Keratinocyte (primary cell): ENCODE measurements around the gene APH1A. TPM values are rescaled to one million over a fixed set of nuclear protein-coding genes. Genes with fewer than 3 reads are reported as not detected.
A peak's percentile ranks its signal among the peaks of the same experiment; 100 is the strongest.
"Not testable (repeated sequence)": the region's sequence is repeated elsewhere in the genome, so short reads cannot be mapped to it uniquely, and the experiment has no call there.

Experiments
- DNase-seq: peaks from one replicate; pipeline ENCODE4 v3.0.0-alpha.2; 2011; ENCODE audit warnings: low read depth, missing footprints, low spot score
- FAIRE-seq: peaks from 2 replicates; lab custom pipeline; 2011; peaks lifted over from hg19 to GRCh38; lab: Jason Lieb, UNC
- H2AFZ ChIP-seq: 2 replicates; pipeline ENCODE4 v1.6.0; 2012; ENCODE audit warnings: low read length, control low read depth, inconsistent platforms; ENCODE audit not compliant: control insufficient read depth
- H3K27ac ChIP-seq: 2 replicates; pipeline ENCODE4 v1.5.1; 2011; ENCODE audit warnings: low read length; ENCODE audit not compliant: control insufficient read depth, insufficient read depth
- H3K27me3 ChIP-seq: 3 replicates; pipeline ENCODE4 v1.6.0; 2011; ENCODE audit warnings: low read length; ENCODE audit not compliant: control insufficient read depth, insufficient read depth; ENCODE audit errors: extremely low read depth
- H3K36me3 ChIP-seq, 2 experiments: 2 replicates in 1 of 2; 3 replicates in 1 of 2; pipeline ENCODE4 v1.5.1; 2011; ENCODE audit warnings: low read length in 2 of 2, mild to moderate bottlenecking in 1 of 2; ENCODE audit not compliant: control insufficient read depth in 2 of 2, insufficient read depth in 2 of 2; ENCODE audit errors: extremely low read depth in 1 of 2
- H3K4me1 ChIP-seq: 3 replicates; pipeline ENCODE4 v1.5.1; 2011; ENCODE audit warnings: low read length; ENCODE audit not compliant: control insufficient read depth, insufficient read depth; ENCODE audit errors: extremely low read depth
- H3K4me2 ChIP-seq: 3 replicates; pipeline ENCODE4 v1.6.0; 2011; ENCODE audit warnings: low read depth, low read length; ENCODE audit not compliant: control insufficient read depth, insufficient read depth; ENCODE audit errors: extremely low read depth
- H3K4me3 ChIP-seq, 3 experiments: fragments of 200-600 bp in 1 of 3; sonication (generic) in 1 of 3; 2 replicates in 2 of 3; 3 replicates in 1 of 3; pipeline ENCODE4 v1.5.1; 2011 to 2016; ENCODE audit warnings: low read length in 3 of 3, mild to moderate bottlenecking in 3 of 3, control low read depth in 2 of 3, inconsistent platforms in 1 of 3, low read depth in 1 of 3, mixed read lengths in 1 of 3, mixed run types in 1 of 3, moderate library complexity in 1 of 3; ENCODE audit not compliant: control insufficient read depth in 2 of 3, insufficient read depth in 2 of 3; ENCODE audit errors: extremely low read depth in 1 of 3
- H3K79me2 ChIP-seq: 2 replicates; pipeline ENCODE4 v1.6.0; 2012; ENCODE audit warnings: low read length; ENCODE audit not compliant: control insufficient read depth, insufficient read depth
- H3K9ac ChIP-seq: 3 replicates; pipeline ENCODE4 v1.6.0; 2011; ENCODE audit warnings: low read length; ENCODE audit not compliant: control insufficient read depth, insufficient read depth; ENCODE audit errors: extremely low read depth
- H3K9me1 ChIP-seq: 3 replicates; pipeline ENCODE4 v1.6.0; 2011; ENCODE audit warnings: low read length; ENCODE audit not compliant: control insufficient read depth, insufficient read depth; ENCODE audit errors: extremely low read depth
- H3K9me3 ChIP-seq: 2 replicates; pipeline ENCODE4 v1.5.1; 2012; ENCODE audit warnings: low read depth, low read length; ENCODE audit not compliant: control insufficient read depth
- H4K20me1 ChIP-seq: 3 replicates; pipeline ENCODE4 v1.6.0; 2011; ENCODE audit warnings: low read length; ENCODE audit not compliant: control insufficient read depth, insufficient read depth; ENCODE audit errors: extremely low read depth
- EZH2 ChIP-seq: IDR thresholded peaks from one replicate; pipeline ENCODE4 v1.6.1; 2012; ENCODE audit warnings: inconsistent platforms, mild to moderate bottlenecking, low read length, moderate library complexity
- dilution Hi-C: fragments of 300-500 bp; cut with MboI; formaldehyde crosslinking; loops from one replicate; pipeline ENCODE4 v1.7.0; 2020; ENCODE audit warnings: low sequenced_read_pairs; ENCODE audit not compliant: extremely low pct_ligation_motif_present
- polyA minus RNA-seq, 3 experiments: library from RNA; depleted of rRNA, polyadenylated mRNA; stranded (reverse); fragments of >200 nt; gene quantifications; 1 replicate in 1 of 3; 2 replicates in 1 of 3; 3 replicates in 1 of 3; pipeline ENCODE4 v1.2.3, GENCODE V29; 2011
- polyA plus RNA-seq, 5 experiments: library from polyadenylated mRNA; depleted of rRNA in 3 of 5; stranded (reverse) in 3 of 5; stranded (forward) in 1 of 5; unstranded in 1 of 5; fragments of >200 nt; gene quantifications; 1 replicate in 1 of 5; 2 replicates in 3 of 5; 3 replicates in 1 of 5; pipeline versions ENCODE4 v1.2.1 to v1.2.3, GENCODE V29; 2011 to 2012; ENCODE audit warnings: missing spikeins in 2 of 5, low read depth in 1 of 5, low replicate concordance in 1 of 5
- TF ChIP-seq, protein P1 (sequence below), 3 experiments: IDR thresholded peaks in 1 of 3; conservative IDR thresholded peaks in 1 of 3; optimal IDR thresholded peaks in 1 of 3; 2 replicates in 2 of 3; 3 replicates in 1 of 3; pipeline versions ENCODE3 to v1.5.1; 2011; ENCODE audit warnings: low read length in 3 of 3, mild to moderate bottlenecking in 3 of 3, moderate library complexity in 2 of 3, control low read depth in 1 of 3, inconsistent platforms in 1 of 3; ENCODE audit not compliant: insufficient read depth in 2 of 3; ENCODE audit errors: extremely low read depth in 1 of 3

Gene APH1A
- polyA plus RNA-seq (149 to 174 TPM (median 151 TPM) in 3 replicates), polyA minus RNA-seq (155 to 195 TPM (median 163 TPM) in 3 replicates)
- polyA plus RNA-seq (2011; ENCODE audit: low read depth): 20.1 TPM
- 144 and 146 TPM in 2 replicates for polyA plus RNA-seq (2011; cell fraction: cytosol; rRNA removed)
- 125 and 141 TPM in 2 replicates for polyA plus RNA-seq (2011; cell fraction: nucleus; rRNA removed)
- 101 and 107 TPM in 2 replicates for polyA plus RNA-seq (2012; ENCODE audit: low replicate concordance)
- polyA minus RNA-seq (2011; cell fraction: cytosol; rRNA and poly(A)+ RNA removed): 147 TPM
- 44.3 and 54.5 TPM in 2 replicates for polyA minus RNA-seq (2011; cell fraction: nucleus; rRNA and poly(A)+ RNA removed)

DNA sequence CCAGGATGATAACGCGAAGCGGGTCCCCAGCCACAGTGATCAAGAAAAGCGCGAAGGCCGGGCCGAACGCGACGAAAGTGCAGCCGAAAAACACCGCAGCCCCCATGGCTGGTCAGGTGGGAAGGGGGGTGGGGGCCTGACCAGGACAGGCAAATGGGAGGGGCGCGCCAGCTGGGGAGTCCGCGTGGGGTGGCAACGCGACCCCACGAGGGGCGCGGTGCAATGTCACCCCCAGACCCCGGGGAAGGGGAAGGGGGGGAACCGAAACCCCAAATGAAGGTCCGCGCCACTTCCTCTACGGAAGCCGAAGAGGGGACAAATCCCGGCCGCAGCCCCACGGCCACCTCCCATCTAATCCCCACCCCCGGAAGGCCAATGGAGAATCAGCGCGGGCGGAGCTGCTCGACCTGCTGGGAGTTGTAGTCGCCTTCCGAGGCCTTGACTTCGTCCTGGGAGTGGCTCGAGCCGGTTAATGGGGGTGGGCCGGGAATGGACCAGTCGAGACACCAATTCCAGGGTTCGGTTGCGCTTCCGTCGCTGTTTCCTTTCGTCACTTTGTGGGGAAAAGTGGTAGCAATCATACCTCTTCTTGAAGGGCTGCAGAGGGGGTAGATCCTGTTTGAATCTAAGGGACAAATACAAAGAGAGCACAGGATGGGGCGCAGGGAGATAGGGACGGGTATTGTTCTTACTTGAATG is at the start of gene APH1A:
APH1A (minus strand) TSS at position 312 of the 699 bp plus-strand sequence; CDS start at position 106, 206 bp downstream.
- peaks cover 27% of the 10 kb centered on the region for H3K79me2 ChIP-seq
- FAIRE-seq: peak; percentile 41

DNA sequence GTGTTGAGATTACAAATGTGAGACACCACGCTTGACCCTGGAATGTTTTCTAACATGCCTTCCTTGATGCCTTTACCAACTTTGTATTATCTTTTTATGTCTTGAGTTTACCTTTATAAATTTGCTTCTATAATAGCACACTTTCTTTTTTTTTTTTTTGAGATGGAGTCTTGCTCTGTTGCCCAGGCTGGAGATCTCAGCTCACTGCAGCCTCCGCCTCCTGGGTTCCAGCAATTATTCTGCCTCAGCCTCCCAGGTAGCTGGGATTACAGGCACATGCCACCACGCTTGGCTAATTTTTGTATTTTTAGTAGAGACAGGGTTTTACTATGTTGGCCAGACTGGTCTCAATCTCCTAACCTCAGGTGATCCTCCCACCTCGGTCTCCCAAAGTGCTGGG is 45.9 kb upstream of the APH1A start:
- H3K9me1 ChIP-seq, H3K27ac ChIP-seq, H3K36me3 ChIP-seq, H2AFZ ChIP-seq, H3K27me3 ChIP-seq, H3K4me1 ChIP-seq, H3K9ac ChIP-seq, H3K4me2 ChIP-seq, DNase-seq, H4K20me1 ChIP-seq, FAIRE-seq, H3K4me3 ChIP-seq, H3K79me2 ChIP-seq, H3K9me3 ChIP-seq, dilution Hi-C loops: not testable (repeated sequence)

More for the DNA sequence above, at the start of gene APH1A:
- Histone ChIP-seq H3K27ac (peak within 1 kb of the TSS; percentile 97), H3K36me3 (peaks cover 17 to 27% of the 10 kb centered on the region in 2 experiments), H3K27me3 (no peaks in the 10 kb centered on the region), H2AFZ (peak within 1 kb of the TSS; percentile 84), H4K20me1 (no peaks in the 10 kb centered on the region), H3K9me3 (no peaks in the 10 kb centered on the region), H3K4me1 (peaks cover 9% of the 10 kb centered on the region), H3K4me3 (peak within 1 kb of the TSS; percentile 86 to 91 (median 91)), H3K9ac (peak within 1 kb of the TSS; percentile 99), H3K4me2 (peak within 1 kb of the TSS; percentile 99), H3K9me1 (no peaks in the 10 kb centered on the region)
- dilution Hi-C loops: no loop called here
- no peak for DNase-seq
- no peak for TF ChIP-seq EZH2
- TF ChIP-seq, protein P1, sequence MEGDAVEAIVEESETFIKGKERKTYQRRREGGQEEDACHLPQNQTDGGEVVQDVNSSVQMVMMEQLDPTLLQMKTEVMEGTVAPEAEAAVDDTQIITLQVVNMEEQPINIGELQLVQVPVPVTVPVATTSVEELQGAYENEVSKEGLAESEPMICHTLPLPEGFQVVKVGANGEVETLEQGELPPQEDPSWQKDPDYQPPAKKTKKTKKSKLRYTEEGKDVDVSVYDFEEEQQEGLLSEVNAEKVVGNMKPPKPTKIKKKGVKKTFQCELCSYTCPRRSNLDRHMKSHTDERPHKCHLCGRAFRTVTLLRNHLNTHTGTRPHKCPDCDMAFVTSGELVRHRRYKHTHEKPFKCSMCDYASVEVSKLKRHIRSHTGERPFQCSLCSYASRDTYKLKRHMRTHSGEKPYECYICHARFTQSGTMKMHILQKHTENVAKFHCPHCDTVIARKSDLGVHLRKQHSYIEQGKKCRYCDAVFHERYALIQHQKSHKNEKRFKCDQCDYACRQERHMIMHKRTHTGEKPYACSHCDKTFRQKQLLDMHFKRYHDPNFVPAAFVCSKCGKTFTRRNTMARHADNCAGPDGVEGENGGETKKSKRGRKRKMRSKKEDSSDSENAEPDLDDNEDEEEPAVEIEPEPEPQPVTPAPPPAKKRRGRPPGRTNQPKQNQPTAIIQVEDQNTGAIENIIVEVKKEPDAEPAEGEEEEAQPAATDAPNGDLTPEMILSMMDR (optimal IDR thresholded peaks at IDR 0.05 in 1 of 3, IDR thresholded peaks at IDR 0.05 in 1 of 3, conservative IDR thresholded peaks at IDR 0.05 in 1 of 3; ENCODE audit: extremely low read depth in 1 of 3, insufficient read depth in 2 of 3, low read length in 3 of 3): no peak
